ENCODE measurements around the gene CSF1. TPM values are rescaled to one million over a fixed set of nuclear protein-coding genes. Genes with fewer than 3 reads are reported as not detected.

The CSF1 gene
- total RNA-seq, 4 donors from 2014 or later, result 9.7 to 63.1 (median 14.4) TPM

- in situ Hi-C loops (cut with MboI; ENCODE audit: low pct_ligation_motif_present in 1 of 4, low pct_unique_long_range_greater_than_20kb in 1 of 4, low sequenced_read_pairs in 3 of 4), result no loop called here
- no peaks in the 10 kb centered on the region for H3K27me3 ChIP-seq
Measured at GRCh38 chr1:109937738-109938137, 27.1 kb downstream of the CSF1 start.

GRCh38 chr1:109938556-109938955 lies 27.9 kb downstream of the CSF1 start:
- Histone ChIP-seq H3K4me3 (no peak overlapping the region), H3K9me3 (peaks cover 8 to 17% of the 10 kb centered on the region in 2 donors), H3K27me3 (no peaks in the 10 kb centered on the region), H3K36me3 (no peaks in the 10 kb centered on the region), H3K4me1 (peaks cover 11 to 27% (median 21%) of the 10 kb centered on the region in 4 donors), H3K27ac (no peak overlapping the region)
- 93 to 99% methylated on average over 2 of the region's 2 CpGs for WGBS, 2 donors (ENCODE audit: low coverage in 1 of 2)
- DNase-seq, result no peak
- in situ Hi-C loops (cut with MboI; ENCODE audit: low pct_ligation_motif_present in 1 of 4, low pct_unique_long_range_greater_than_20kb in 1 of 4, low sequenced_read_pairs in 3 of 4), result no loop called here
- TF ChIP-seq EP300 (IDR thresholded peaks at IDR 0.05; ENCODE audit: low read depth), result no peak
- no peak for TF ChIP-seq CTCF (IDR thresholded peaks at IDR 0.05)
- TF ChIP-seq POLR2AphosphoS5 (IDR thresholded peaks at IDR 0.05), result no peak
- no peak for TF ChIP-seq POLR2A (IDR thresholded peaks at IDR 0.05)
- intact Hi-C loops (cut with DNase I; ENCODE audit: low total_unique reads), result no loop called here

More at GRCh38 chr1:109937738-109938137, 27.1 kb downstream of the CSF1 start:
- Histone ChIP-seq H3K4me1 (peaks cover 11 to 30% (median 23%) of the 10 kb centered on the region in 4 donors), H3K9me3 (peaks cover 8 to 17% of the 10 kb centered on the region in 2 donors), H3K27ac (no peak overlapping the region), H3K36me3 (no peaks in the 10 kb centered on the region), H3K4me3 (no peak overlapping the region)
- WGBS, 2 donors (ENCODE audit: low coverage in 1 of 2), result 82 to 95% methylated on average over 1 of the region's 1 CpG
- DNase-seq, result no peak
- no peak for TF ChIP-seq EP300 (IDR thresholded peaks at IDR 0.05; ENCODE audit: low read depth)
- no peak for TF ChIP-seq CTCF (IDR thresholded peaks at IDR 0.05)
- no peak for TF ChIP-seq POLR2A (IDR thresholded peaks at IDR 0.05)
- intact Hi-C loops (cut with DNase I; ENCODE audit: low total_unique reads), result no loop called here

- Histone ChIP-seq H3K4me3 (no peak overlapping the region), H3K9me3 (peaks cover 5 to 11% of the 10 kb centered on the region in 2 donors), H3K4me1 (peaks cover 0 to 4% (median under 1%) of the 10 kb centered on the region in 4 donors), H3K27me3 (no peaks in the 10 kb centered on the region), H3K27ac (no peak overlapping the region), H3K36me3 (no peaks in the 10 kb centered on the region)
- in situ Hi-C loops (cut with MboI; ENCODE audit: low pct_ligation_motif_present in 1 of 4, low pct_unique_long_range_greater_than_20kb in 1 of 4, low sequenced_read_pairs in 3 of 4), result no loop called here
- intact Hi-C loops (cut with DNase I; ENCODE audit: low total_unique reads), result no loop called here
- TF ChIP-seq CTCF (IDR thresholded peaks at IDR 0.05) (no peak), POLR2AphosphoS5 (IDR thresholded peaks at IDR 0.05) (no peak), POLR2A (IDR thresholded peaks at IDR 0.05) (no peak), EP300 (IDR thresholded peaks at IDR 0.05; ENCODE audit: low read depth) (no peak)
- DNase-seq, result no peak
- WGBS, 2 donors (ENCODE audit: low coverage in 1 of 2), result 84 to 100% methylated on average over 2 of the region's 2 CpGs
Measured at GRCh38 chr1:109942434-109942833, 31.8 kb downstream of the CSF1 start.

GRCh38 chr1:109944541-109944940 lies 33.9 kb downstream of the CSF1 start:
- no peaks in the 10 kb centered on the region for H3K9me3 ChIP-seq
- no peak overlapping the region for H3K4me3 ChIP-seq
- no peak overlapping the region for H3K27ac ChIP-seq
- 80 to 88% methylated on average over 1 to 2 of the region's 2 CpGs for WGBS, 2 donors (ENCODE audit: low coverage in 1 of 2)
- TF ChIP-seq POLR2AphosphoS5 (IDR thresholded peaks at IDR 0.05) (no peak), CTCF (IDR thresholded peaks at IDR 0.05) (no peak), EP300 (IDR thresholded peaks at IDR 0.05; ENCODE audit: low read depth) (no peak)
- intact Hi-C loops (cut with DNase I; ENCODE audit: low total_unique reads) (no loop called here), in situ Hi-C loops (cut with MboI; ENCODE audit: low pct_ligation_motif_present in 1 of 4, low pct_unique_long_range_greater_than_20kb in 1 of 4, low sequenced_read_pairs in 3 of 4) (no loop called here)
- DNase-seq, result no peak
- H3K27me3 ChIP-seq, result no peaks in the 10 kb centered on the region
- H3K4me1 ChIP-seq, result peaks cover 0 to 16% (median 12%) of the 10 kb centered on the region in 4 donors
- no peaks in the 10 kb centered on the region for H3K36me3 ChIP-seq

All from transverse colon (tissue), 4 donors.